ENCODE data around the gene PRODH2. TPM values are rescaled to one million over a fixed set of nuclear protein-coding genes. Genes with fewer than 3 reads are reported as not detected.
"Not testable (repeated sequence)": the region's sequence is repeated elsewhere in the genome, so short reads cannot be mapped to it uniquely, and the experiment has no call there.

The PRODH2 gene
- polyA plus RNA-seq, 1 of the 3 experiments (the other 2 are of a cell fraction): not detected

DNA sequence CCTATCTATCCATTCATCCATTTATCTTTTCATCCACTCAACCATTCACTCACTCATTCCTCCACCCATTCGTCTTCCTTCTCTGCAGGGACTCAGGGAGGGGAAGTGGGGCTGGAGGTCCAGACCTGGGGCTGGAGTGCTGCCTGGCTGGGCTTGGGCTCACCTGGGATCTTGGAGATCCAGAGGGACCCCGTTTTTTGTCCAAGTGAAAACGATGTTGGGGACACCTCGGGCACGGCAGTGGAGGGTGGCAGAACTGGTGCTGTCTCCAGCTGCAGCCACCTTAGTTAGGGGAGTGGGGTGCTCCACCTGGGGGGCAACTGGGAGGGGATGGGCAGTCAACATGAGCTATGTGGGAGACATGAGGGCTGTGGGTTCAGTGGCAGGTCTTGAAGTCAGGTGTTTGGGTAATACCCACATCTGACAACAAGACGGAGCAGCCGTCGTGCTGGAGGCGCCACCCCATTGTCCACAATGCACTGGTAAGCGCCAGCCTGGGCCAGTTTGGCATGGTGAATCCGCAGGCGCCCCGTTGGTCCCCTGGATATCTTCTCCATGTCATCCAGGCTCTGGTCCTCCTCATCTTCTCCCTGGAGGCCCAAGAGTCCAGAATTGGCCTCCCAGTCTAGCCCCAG is 29.4 kb upstream of the PRODH2 start (continued):
- TF ChIP-seq MXI1 (IDR thresholded peaks at IDR 0.05; ENCODE audit: low read depth, low read length): no peak
- TF ChIP-seq ELF1 (IDR thresholded peaks at IDR 0.05): no peak
- no peak for TF ChIP-seq NRF1 (IDR thresholded peaks at IDR 0.05; ENCODE audit: low read depth, low read length)
- no peak for TF ChIP-seq RXRA (IDR thresholded peaks at IDR 0.05; ENCODE audit: borderline replicate concordance, low read depth)
- TF ChIP-seq YY1 (IDR thresholded peaks at IDR 0.05; ENCODE audit: low read depth): no peak
- TF ChIP-seq TAF1 (IDR thresholded peaks at IDR 0.05; ENCODE audit: borderline replicate concordance, low read depth, low read length): no peak
- TF ChIP-seq, protein P1, sequence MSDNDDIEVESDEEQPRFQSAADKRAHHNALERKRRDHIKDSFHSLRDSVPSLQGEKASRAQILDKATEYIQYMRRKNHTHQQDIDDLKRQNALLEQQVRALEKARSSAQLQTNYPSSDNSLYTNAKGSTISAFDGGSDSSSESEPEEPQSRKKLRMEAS (IDR thresholded peaks at IDR 0.05; ENCODE audit: low read depth): no peak
- no peak for TF ChIP-seq CHD2 (IDR thresholded peaks at IDR 0.05; ENCODE audit: low read length, partially characterized antibody)
- no peak for TF ChIP-seq JUND (IDR thresholded peaks at IDR 0.05)

DNA sequence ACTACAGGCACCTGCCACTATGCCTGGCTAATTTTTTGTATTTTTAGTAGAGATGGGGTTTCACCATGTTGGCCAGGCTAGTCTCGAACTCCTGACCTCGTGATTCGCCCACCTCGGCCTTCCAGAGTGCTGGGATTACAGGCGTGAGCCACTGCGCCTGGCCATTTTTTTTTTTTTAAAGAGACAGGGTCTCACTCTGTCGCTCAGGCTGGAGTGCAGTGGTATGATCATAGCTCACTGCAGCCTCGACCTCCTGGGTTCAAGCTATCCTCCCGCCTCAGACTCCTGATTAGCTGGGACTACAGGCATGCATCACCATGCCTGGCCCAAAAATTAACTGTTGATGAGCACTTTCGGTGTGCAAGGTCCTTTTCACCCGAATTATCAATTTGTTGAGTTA is 23.5 kb upstream of the PRODH2 start:
- not testable (repeated sequence) for DNase-seq; H3K27ac ChIP-seq (ENCODE audit: low read depth in 2 of 2, low read length in 1 of 2); H3K9me2 ChIP-seq; H4K20me1 ChIP-seq (ENCODE audit: insufficient read depth); H3K9ac ChIP-seq; H3K4me3 ChIP-seq (ENCODE audit: low read depth in 2 of 2, low read length in 1 of 2); H2AFZ ChIP-seq (ENCODE audit: low read depth); H3K79me2 ChIP-seq (ENCODE audit: insufficient read depth); H3F3A ChIP-seq (replicated peaks; ENCODE audit: insufficient read depth); H3K4me1 ChIP-seq (ENCODE audit: control insufficient read depth in 1 of 2, insufficient read depth in 2 of 2, low read depth in 1 of 2, low read length in 1 of 2); H3K36me3 ChIP-seq (replicated peaks in 1 of 2; ENCODE audit: control insufficient read depth in 1 of 2, insufficient read depth in 2 of 2, low read length in 1 of 2); H3K4me2 ChIP-seq; H3K9me3 ChIP-seq
- POLR2A ChIA-PET: interaction anchor here (1.6 kb wide), 1 partner anchor 32 kb away, joined by 4 read pairs; the partner anchor contains the start of gene APLP1
- CTCF ChIA-PET: interaction anchor here (0.6 to 1.2 kb wide), 2 partner anchors 16 to 1129 kb away, joined by 4 to 5 read pairs; no protein-coding TSS in a partner anchor
- H3K27me3 ChIP-seq (ENCODE audit: insufficient read depth): peaks cover 35% of the 10 kb centered on the region
- 2% methylated on average over 11 of the region's 11 CpGs for WGBS (ENCODE audit: low lambda C conversion rate)

DNA sequence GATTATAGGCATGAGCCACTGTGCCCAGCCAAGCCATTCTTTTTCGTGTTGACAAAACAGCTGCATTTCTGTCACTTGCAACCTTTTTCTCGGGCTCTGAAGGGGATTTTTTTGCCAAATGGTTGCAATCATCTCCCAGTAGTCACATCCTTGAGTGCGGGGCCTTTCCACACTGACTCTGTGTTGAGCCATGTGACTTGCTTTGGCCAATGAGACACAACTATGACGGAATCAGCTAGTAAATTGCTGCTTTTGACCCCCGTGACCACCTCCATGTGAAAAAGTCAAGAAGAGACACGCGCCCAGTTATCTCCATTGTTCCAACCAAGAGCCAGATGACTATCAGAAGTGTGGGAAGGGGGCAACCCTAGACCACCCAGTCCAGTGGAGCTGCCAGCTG is 21.3 kb upstream of the PRODH2 start:
- no peaks in the 10 kb centered on the region for H3F3A ChIP-seq (replicated peaks; ENCODE audit: insufficient read depth)
- H3K9ac ChIP-seq: no peak overlapping the region
- no peak overlapping the region for H3K27ac ChIP-seq (ENCODE audit: low read depth in 2 of 2, low read length in 1 of 2)
- H3K4me2 ChIP-seq: no peak overlapping the region
- H3K4me1 ChIP-seq (ENCODE audit: control insufficient read depth in 1 of 2, insufficient read depth in 2 of 2, low read depth in 1 of 2, low read length in 1 of 2): no peaks in the 10 kb centered on the region
- TF ChIP-seq FOXM1 (IDR thresholded peaks at IDR 0.05; ENCODE audit: low read depth) (no peak), RFX5 (IDR thresholded peaks at IDR 0.05; ENCODE audit: low read length) (no peak), TCF12 (IDR thresholded peaks at IDR 0.05) (no peak), GATA2 (CRISPR knock-in tag; IDR thresholded peaks at IDR 0.05) (no peak), CHD2 (IDR thresholded peaks at IDR 0.05; ENCODE audit: low read length, partially characterized antibody) (no peak), SMC3 (IDR thresholded peaks at IDR 0.05; ENCODE audit: low read depth, low read length) (no peak), MEF2A (IDR thresholded peaks at IDR 0.05; ENCODE audit: borderline replicate concordance, low read depth) (no peak), NRF1 (IDR thresholded peaks at IDR 0.05; ENCODE audit: low read depth, low read length) (no peak), GABPA (IDR thresholded peaks at IDR 0.05; ENCODE audit: low read depth) (no peak)
- TF ChIP-seq, protein P2, sequence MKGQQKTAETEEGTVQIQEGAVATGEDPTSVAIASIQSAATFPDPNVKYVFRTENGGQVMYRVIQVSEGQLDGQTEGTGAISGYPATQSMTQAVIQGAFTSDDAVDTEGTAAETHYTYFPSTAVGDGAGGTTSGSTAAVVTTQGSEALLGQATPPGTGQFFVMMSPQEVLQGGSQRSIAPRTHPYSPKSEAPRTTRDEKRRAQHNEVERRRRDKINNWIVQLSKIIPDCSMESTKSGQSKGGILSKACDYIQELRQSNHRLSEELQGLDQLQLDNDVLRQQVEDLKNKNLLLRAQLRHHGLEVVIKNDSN (IDR thresholded peaks at IDR 0.05; ENCODE audit: borderline replicate concordance, low read depth): no peak
- no peak overlapping the region for H3K4me3 ChIP-seq (ENCODE audit: low read depth in 2 of 2, low read length in 1 of 2)
- H3K27me3 ChIP-seq (ENCODE audit: insufficient read depth): peaks cover 41% of the 10 kb centered on the region
- no peaks in the 10 kb centered on the region for H3K36me3 ChIP-seq (replicated peaks in 1 of 2; ENCODE audit: control insufficient read depth in 1 of 2, insufficient read depth in 2 of 2, low read length in 1 of 2)
- ChIA-PET CTCF (interaction anchor here (0.8 to 1.1 kb wide), 2 partner anchors 14 to 17 kb away, joined by 3 to 4 read pairs; no protein-coding TSS in a partner anchor), POLR2A (no interaction called here)
- H3K9me2 ChIP-seq: no peaks in the 10 kb centered on the region
- WGBS (ENCODE audit: low lambda C conversion rate): 16% methylated on average over 7 of the region's 7 CpGs
- no peak for DNase-seq
- no peaks in the 10 kb centered on the region for H3K79me2 ChIP-seq (ENCODE audit: insufficient read depth)
- no peaks in the 10 kb centered on the region for H4K20me1 ChIP-seq (ENCODE audit: insufficient read depth)
- H3K9me3 ChIP-seq: no peaks in the 10 kb centered on the region
- H2AFZ ChIP-seq (ENCODE audit: low read depth): no peak overlapping the region

All from SK-N-SH (cell line).